Calu3 (cell line): ENCODE results near the gene KRT86. TPM values are rescaled to one million over a fixed set of nuclear protein-coding genes. Genes with fewer than 3 reads are reported as not detected.
"Not testable (repeated sequence)": the region's sequence is repeated elsewhere in the genome, so short reads cannot be mapped to it uniquely, and the experiment has no call there.

ENCODE experiments used
- BruUV-seq: library from RNA; stranded (reverse); fragments of 400-500 nt; replicated peaks from 2 replicates; lab custom pipeline; 2021; lab: Mats Ljungman, UMichigan
- CTCF ChIA-PET: fragments of 300-600 bp; sonication (Branson Sonifier 250); formaldehyde crosslinking; loops from one replicate; lab custom pipeline; 2022; ENCODE audit warnings: antibody characterized with exemption; lab: Charles Lee
- DNase-seq: peaks from one replicate; pipeline ENCODE4 v3.0.0; 2022
- H3K27ac Mint-ChIP-seq: one replicate; pipeline ENCODE4 v1.8.0; 2022; ENCODE audit warnings: mixed read lengths; ENCODE audit not compliant: unreplicated experiment
- H3K27me3 Mint-ChIP-seq: one replicate; pipeline ENCODE4 v1.8.0; 2022; ENCODE audit warnings: mixed read lengths; ENCODE audit not compliant: unreplicated experiment
- H3K36me3 Mint-ChIP-seq: one replicate; pipeline ENCODE4 v1.8.0; 2022; ENCODE audit warnings: mild to moderate bottlenecking, moderate library complexity, mixed read lengths; ENCODE audit not compliant: insufficient read depth, unreplicated experiment
- H3K4me1 Mint-ChIP-seq: one replicate; pipeline ENCODE4 v1.8.0; 2022; ENCODE audit warnings: mild to moderate bottlenecking, low read depth, mixed read lengths; ENCODE audit not compliant: unreplicated experiment
- H3K4me3 Mint-ChIP-seq: one replicate; pipeline ENCODE4 v1.8.0; 2022; ENCODE audit warnings: mild to moderate bottlenecking, low read depth, moderate library complexity, mixed read lengths; ENCODE audit not compliant: unreplicated experiment
- H3K9me3 Mint-ChIP-seq: one replicate; pipeline ENCODE4 v1.8.0; 2022; ENCODE audit warnings: low read depth, mixed read lengths; ENCODE audit not compliant: unreplicated experiment
- intact Hi-C: fragments of 100-400 bp; cut with micrococcal nuclease; formaldehyde crosslinking; loops from one replicate; pipeline ENCODE4 v1.10.0; 2022; ENCODE audit not compliant: unreplicated experiment
- total RNA-seq: library from RNA; stranded (reverse); gene quantifications from 2 replicates; pipeline ENCODE4 v1.2.3, GENCODE V29; 2022
- TF ChIP-seq, protein P1 (sequence below): fragments of 200-600 bp; IDR thresholded peaks from one replicate; pipeline ENCODE4 v1.8.0; 2022; ENCODE audit warnings: antibody characterized with exemption; ENCODE audit not compliant: unreplicated experiment

Gene KRT86
- total RNA-seq, 1 experiment from 2014 or later: 3.6 TPM

DNA sequence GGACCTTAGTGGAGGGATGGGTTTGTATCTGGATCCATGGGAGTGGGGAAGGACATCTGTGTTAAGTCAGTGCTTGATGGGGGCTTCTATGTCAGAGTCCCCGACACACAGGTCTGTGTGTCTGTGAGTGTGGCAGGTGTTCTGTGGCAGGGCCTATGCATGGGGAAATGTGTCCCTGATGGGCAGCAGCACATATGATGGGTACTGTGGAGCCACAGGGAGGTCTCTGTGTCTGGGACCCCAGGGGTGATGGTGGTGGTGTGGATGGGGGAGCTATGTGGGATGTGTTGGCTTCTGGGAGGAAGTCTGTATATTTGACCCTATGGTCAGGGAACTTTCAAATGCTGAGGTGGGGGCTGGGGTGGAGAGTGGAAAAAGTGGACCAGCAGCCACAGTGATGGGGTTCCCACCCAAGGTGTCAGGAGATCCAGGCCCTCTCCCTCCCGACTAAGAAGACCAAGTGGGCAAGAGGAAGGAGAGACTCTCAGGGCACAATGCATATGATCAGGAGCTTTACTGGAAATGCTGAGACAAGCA is 24.9 kb upstream of the KRT86 start:
- CTCF ChIA-PET: interaction anchor here (1.0 kb wide), 1 partner anchor 31 kb away, joined by 3 read pairs; no protein-coding TSS in a partner anchor
- Mint-ChIP-seq H3K27ac (peak overlapping the region; percentile 96), H3K9me3 (no peaks in the 10 kb centered on the region), H3K4me3 (peak overlapping the region; percentile 29), H3K36me3 (peaks cover 100% of the 10 kb centered on the region), H3K4me1 (peaks cover 50% of the 10 kb centered on the region), H3K27me3 (no peaks in the 10 kb centered on the region)
- TF ChIP-seq, protein P1, sequence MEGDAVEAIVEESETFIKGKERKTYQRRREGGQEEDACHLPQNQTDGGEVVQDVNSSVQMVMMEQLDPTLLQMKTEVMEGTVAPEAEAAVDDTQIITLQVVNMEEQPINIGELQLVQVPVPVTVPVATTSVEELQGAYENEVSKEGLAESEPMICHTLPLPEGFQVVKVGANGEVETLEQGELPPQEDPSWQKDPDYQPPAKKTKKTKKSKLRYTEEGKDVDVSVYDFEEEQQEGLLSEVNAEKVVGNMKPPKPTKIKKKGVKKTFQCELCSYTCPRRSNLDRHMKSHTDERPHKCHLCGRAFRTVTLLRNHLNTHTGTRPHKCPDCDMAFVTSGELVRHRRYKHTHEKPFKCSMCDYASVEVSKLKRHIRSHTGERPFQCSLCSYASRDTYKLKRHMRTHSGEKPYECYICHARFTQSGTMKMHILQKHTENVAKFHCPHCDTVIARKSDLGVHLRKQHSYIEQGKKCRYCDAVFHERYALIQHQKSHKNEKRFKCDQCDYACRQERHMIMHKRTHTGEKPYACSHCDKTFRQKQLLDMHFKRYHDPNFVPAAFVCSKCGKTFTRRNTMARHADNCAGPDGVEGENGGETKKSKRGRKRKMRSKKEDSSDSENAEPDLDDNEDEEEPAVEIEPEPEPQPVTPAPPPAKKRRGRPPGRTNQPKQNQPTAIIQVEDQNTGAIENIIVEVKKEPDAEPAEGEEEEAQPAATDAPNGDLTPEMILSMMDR: no peak
- DNase-seq: peak; percentile 32
- intact Hi-C loops: loop anchor here (10.0 kb wide), 1 partner anchor 75 kb away; the partner anchor contains the start of gene KRT83
- no TSS peak for BruUV-seq

GRCh38 chr12:52250048-52250990 is 24.1 kb upstream of the KRT86 start:
- peak overlapping the region; percentile 29 for H3K4me3 Mint-ChIP-seq
- no peaks in the 10 kb centered on the region for H3K27me3 Mint-ChIP-seq
- no TSS peak for BruUV-seq
- H3K9me3 Mint-ChIP-seq: no peaks in the 10 kb centered on the region
- peaks cover 43% of the 10 kb centered on the region for H3K4me1 Mint-ChIP-seq
- CTCF ChIA-PET: no interaction called here
- H3K27ac Mint-ChIP-seq: peak overlapping the region; percentile 96
- TF ChIP-seq, protein P1: no peak
- intact Hi-C loops: no loop called here
- DNase-seq: peak; percentile 21
- peaks cover 100% of the 10 kb centered on the region for H3K36me3 Mint-ChIP-seq

- CTCF ChIA-PET: interaction anchor here (0.9 kb wide), 1 partner anchor 27 kb away, joined by 3 read pairs; no protein-coding TSS in a partner anchor
These were observed 22.9 kb upstream of the KRT86 start for GRCh38 chr12:52251367-52252051.

DNA sequence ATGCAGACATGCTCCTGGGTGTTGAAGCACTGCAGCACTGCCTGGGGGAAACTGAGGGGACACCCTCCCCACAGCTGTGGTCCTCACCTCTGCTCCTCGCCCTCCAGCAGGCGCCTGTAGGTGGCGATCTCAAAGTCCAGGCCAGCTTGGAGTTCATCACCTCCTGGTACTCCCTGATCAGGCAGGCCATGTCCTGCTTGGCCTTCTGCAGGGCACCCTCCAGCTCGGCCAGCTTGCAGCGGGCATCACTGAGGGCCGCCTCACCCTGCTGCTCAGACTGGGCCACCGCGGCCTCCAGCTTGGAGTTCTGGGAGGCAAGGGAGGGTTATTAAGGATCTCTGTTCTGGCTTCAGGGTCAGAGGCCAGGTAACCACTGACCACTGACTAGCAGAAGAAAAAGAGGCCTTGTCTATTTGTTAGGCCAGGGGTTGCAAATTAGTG is 22.2 kb upstream of the KRT86 start:
- Mint-ChIP-seq H3K4me1 (peaks cover 36% of the 10 kb centered on the region), H3K4me3 (peak overlapping the region; percentile 34), H3K36me3 (peaks cover 99% of the 10 kb centered on the region), H3K27ac (peak overlapping the region; percentile 96), H3K27me3 (peaks cover 12% of the 10 kb centered on the region)
- DNase-seq: peak; percentile 46
- intact Hi-C loops, H3K9me3 Mint-ChIP-seq, BruUV-seq: not testable (repeated sequence)
- CTCF ChIA-PET: interaction anchor here (0.9 to 1.0 kb wide), 2 partner anchors 26 to 27 kb away, joined by 3 to 4 read pairs; no protein-coding TSS in a partner anchor

More at GRCh38 chr12:52251367-52252051, 22.9 kb upstream of the KRT86 start:
- H3K9me3 Mint-ChIP-seq: no peaks in the 10 kb centered on the region
- H3K27me3 Mint-ChIP-seq: peaks cover 10% of the 10 kb centered on the region
- no peak overlapping the region for H3K4me3 Mint-ChIP-seq
- peak overlapping the region; percentile 96 for H3K27ac Mint-ChIP-seq
- BruUV-seq: no TSS peak
- TF ChIP-seq, protein P1: no peak
- peaks cover 100% of the 10 kb centered on the region for H3K36me3 Mint-ChIP-seq
- DNase-seq: peak; percentile 11
- intact Hi-C loops: no loop called here
- H3K4me1 Mint-ChIP-seq: peaks cover 41% of the 10 kb centered on the region
